AG09319 (cell line): ENCODE measurements around the gene TACO1.

Experiments
- DNase-seq: peaks from one replicate; pipeline ENCODE4 v3.0.0-alpha.2; 2010; ENCODE audit warnings: low read depth; ENCODE audit errors: extremely low read depth
- TF ChIP-seq, protein P1 (sequence below): IDR thresholded peaks from 2 replicates; pipeline ENCODE4 v1.5.1; 2011; ENCODE audit warnings: low read depth, mild to moderate bottlenecking, inconsistent platforms, low read length, moderate library complexity

Gene TACO1

DNA sequence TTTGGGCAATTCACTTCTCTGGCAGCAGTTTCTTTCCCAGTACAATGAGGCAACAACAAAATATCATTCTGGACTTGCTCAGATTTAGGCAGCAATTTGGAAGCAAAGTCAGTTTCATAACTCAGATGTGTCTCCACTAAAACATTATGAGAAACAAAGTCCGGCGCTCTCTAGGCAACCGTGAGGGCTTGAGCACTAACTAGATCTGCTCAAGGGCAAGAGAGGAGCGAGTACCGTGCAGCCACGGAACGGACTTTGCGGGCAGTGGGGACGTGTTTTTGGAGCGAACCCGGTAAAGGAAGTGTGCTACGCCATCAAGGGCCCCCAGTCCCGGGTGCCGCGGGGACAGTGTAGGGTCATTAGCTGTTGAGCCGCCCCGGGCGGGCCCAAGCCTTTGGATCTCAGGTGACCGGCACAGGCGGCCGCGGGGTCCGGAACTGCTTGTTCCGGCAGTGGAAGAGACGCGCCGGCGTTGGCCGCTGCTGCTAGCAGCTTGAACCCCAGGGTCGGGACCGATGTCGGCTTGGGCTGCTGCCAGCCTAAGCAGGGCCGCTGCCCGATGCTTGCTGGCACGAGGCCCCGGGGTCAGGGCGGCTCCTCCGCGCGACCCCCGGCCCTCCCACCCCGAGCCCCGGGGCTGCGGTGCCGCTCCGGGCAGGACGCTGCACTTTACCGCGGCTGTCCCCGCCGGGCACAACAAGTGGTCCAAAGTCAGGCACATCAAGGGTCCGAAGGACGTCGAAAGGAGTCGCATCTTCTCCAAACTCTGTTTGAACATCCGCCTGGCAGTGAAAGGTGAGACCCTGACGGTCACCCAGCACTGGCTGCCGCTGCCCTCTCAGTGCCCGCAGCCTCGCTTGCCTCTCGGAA lies at the start of gene TACO1:
TACO1 (plus strand) TSS at position 327 of the 870 bp plus-strand sequence; CDS start at position 516, 189 bp downstream.
- TF ChIP-seq, protein P1, sequence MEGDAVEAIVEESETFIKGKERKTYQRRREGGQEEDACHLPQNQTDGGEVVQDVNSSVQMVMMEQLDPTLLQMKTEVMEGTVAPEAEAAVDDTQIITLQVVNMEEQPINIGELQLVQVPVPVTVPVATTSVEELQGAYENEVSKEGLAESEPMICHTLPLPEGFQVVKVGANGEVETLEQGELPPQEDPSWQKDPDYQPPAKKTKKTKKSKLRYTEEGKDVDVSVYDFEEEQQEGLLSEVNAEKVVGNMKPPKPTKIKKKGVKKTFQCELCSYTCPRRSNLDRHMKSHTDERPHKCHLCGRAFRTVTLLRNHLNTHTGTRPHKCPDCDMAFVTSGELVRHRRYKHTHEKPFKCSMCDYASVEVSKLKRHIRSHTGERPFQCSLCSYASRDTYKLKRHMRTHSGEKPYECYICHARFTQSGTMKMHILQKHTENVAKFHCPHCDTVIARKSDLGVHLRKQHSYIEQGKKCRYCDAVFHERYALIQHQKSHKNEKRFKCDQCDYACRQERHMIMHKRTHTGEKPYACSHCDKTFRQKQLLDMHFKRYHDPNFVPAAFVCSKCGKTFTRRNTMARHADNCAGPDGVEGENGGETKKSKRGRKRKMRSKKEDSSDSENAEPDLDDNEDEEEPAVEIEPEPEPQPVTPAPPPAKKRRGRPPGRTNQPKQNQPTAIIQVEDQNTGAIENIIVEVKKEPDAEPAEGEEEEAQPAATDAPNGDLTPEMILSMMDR, result no peak
- DNase-seq, result peak; percentile 63

DNA sequence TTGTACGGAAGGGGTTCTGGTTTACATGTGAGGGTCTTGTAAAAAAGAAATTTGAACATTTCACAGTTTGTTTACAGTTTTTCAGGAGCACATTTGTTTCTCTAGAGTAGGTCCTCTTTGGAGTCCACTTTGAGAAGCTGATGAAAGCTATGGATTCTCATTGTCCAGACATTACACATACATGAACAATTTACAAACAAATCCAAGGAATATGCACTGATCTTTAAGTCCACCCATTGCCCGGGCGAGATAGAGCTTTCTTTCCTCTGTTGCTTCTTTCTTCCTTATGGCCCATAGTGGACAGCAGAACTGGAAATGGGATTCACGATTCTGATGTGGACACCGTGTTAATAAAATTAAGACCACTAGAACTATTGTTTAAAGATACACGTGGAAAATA lies 48.5 kb upstream of the TACO1 start:
- DNase-seq, result no peak
- TF ChIP-seq, protein P1, result no peak

DNA sequence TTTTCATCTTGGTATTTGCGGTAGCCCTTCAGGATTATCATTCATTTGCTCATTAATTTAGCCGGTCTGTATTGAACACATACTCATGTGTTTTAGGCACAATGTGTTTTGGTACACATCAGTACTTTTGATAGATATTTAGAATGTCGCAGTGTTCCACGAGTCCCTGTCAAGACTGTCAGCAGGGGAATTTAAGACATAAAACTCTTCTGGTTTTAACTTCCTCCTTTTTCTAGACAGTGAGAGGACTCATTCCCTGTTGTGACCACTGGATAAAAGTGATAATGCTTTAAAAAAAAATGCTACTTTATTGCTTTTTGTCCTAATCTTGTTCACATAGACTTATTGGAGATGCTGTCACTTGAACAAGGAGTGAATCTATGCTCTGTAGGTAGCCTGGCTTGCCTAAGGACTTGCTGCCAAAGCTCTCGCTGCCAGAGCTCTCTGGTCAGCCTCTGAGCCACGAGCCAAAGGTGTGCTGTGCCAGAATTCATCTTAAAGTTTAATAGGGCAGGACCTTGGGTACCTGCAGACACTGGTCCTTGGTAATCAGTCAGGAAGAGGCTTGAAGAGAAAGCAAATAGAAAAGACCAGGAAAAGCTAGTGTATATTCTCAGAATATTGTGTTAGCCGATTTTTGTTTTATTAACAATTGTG lies 45.1 kb upstream of the TACO1 start:
- DNase-seq, result no peak
- TF ChIP-seq, protein P1, result no peak

DNA sequence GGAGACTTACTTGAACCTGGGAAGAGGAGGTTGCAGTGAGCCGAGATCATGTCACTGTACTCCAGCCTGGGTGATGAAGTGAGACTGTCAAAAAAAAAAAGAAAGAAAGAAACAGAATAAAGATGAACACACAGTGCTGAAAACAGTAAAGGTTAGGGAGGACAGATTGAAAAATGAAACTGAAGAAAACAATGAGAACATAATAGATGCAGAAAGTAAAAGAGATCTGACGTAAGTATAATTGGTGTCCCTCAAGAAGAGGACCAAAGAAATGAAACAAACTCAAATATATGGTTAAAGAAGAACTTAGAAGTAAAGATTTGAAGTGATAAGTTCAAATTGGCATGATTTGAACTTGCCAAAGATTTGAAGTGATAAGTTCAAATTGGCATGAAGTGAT lies 43.3 kb upstream of the TACO1 start:
- DNase-seq, result no peak
- TF ChIP-seq, protein P1, result no peak

GRCh38 chr17:63558441-63558840 lies 42.3 kb upstream of the TACO1 start:
- DNase-seq, result no peak
- TF ChIP-seq, protein P1, result no peak

DNA sequence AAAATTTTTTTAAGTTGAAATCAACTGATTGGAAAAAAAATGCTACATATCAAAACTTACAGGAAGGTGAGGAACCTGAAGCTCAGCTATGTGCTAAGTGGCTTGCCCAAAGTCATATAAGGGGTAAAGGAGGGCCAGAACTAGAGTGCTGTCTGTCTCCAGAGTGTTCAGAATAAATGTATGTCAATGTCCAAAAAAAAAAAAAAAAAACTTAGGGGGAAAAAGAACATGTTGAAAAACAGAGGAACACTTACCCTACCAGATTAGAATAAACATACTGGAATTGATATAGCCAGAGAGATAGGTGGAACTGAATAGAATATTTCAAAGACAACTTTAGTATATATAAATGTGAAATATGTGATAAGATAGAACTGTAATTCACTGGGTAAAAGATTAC lies 38.9 kb upstream of the TACO1 start:
- TF ChIP-seq, protein P1, result no peak
- DNase-seq, result no peak

DNA sequence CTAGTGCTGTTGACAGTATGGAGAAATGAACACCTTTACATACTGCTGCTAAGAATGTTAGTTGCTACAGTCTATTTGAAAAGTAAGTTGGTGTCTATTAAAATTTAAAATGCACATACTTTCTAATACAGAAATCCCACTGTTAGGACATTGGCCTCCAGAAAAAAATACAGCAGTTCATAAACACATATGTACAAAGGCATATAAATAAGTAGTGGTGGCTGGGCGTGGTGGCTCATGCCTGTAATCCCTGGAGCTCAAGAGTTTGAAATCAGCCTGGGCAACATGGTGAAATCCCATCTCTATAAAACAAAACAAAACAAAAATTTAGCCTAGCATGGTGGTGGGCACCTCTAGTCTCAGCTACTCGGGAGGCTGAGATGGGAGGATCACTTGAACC lies 37.4 kb upstream of the TACO1 start:
- TF ChIP-seq, protein P1, result no peak
- no peak for DNase-seq
